ENCODE data around the gene SHB. TPM values are rescaled to one million over a fixed set of nuclear protein-coding genes. Genes with fewer than 3 reads are reported as not detected.

SHB gene
- total and polyA plus RNA-seq, 2 of the 8 experiments (the other 6 are each of a cell fraction or from before 2014, with no cell fraction given) = 4.1 to 12.6 TPM

GRCh38 chr9:37961351-37961750, 107.7 kb downstream of the SHB start:
- H2BK20ac ChIP-seq (ENCODE audit: low read length) = no peak overlapping the region
- no peaks in the 10 kb centered on the region for H3K36me3 ChIP-seq (ENCODE audit: control insufficient read depth in 2 of 4, insufficient read depth in 4 of 4, low read length in 3 of 4)
- 89% methylated on average over 3 of the region's 3 CpGs; no CpG with 5 or more reads in 1 of the 2 experiments for WGBS, 2 experiments (ENCODE audit: extremely low coverage in 1 of 2, insufficient coverage in 1 of 2, insufficient read length in 1 of 2, insufficient replicate concordance in 2 of 2, low coverage in 1 of 2, low lambda C conversion rate in 2 of 2, missing lambda C conversion rate in 1 of 2)
- TF ChIP-seq SP2 (IDR thresholded peaks at IDR 0.05; ENCODE audit: low read length) (no peak), CBX5 (IDR thresholded peaks at IDR 0.05; ENCODE audit: low read depth, low read length) (no peak), EP300 (IDR thresholded peaks at IDR 0.05; ENCODE audit: borderline replicate concordance in 1 of 2, low read depth in 2 of 2, low read length in 2 of 2) (no peak), TBP (IDR thresholded peaks at IDR 0.05; ENCODE audit: low read depth, low read length) (no peak), SAP30 (IDR thresholded peaks at IDR 0.05; ENCODE audit: insufficient read depth, insufficient replicate concordance, low read length) (no peak), CTCF (IDR thresholded peaks at IDR 0.05; ENCODE audit: control extremely low read depth in 1 of 3, insufficient read depth in 1 of 3, low read depth in 1 of 3, low read length in 3 of 3) (no peak), SP4 (IDR thresholded peaks at IDR 0.05; ENCODE audit: low read length) (no peak), RNF2 (IDR thresholded peaks at IDR 0.05; ENCODE audit: borderline replicate concordance, low read depth, low read length, missing control alignments, poor library complexity, severe bottlenecking) (no peak), RAD21 (IDR thresholded peaks at IDR 0.05 in 1 of 2, conservative IDR thresholded peaks at IDR 0.05 in 1 of 2; ENCODE audit: low read depth in 2 of 2, low read length in 2 of 2) (no peak), POLR2A (IDR thresholded peaks at IDR 0.05; ENCODE audit: control extremely low read depth in 1 of 2, low read depth in 2 of 2, low read length in 2 of 2) (no peak), YY1 (IDR thresholded peaks at IDR 0.05; ENCODE audit: low read depth, low read length) (no peak)

More at GRCh38 chr9:37961351-37961750, 107.7 kb downstream of the SHB start:
- DNase-seq (ENCODE audit: low read depth in 1 of 2, low spot score in 2 of 2) (no peak), FAIRE-seq (no peak)
- Histone ChIP-seq H3K9ac (replicated peaks in 1 of 4; ENCODE audit: extremely low read depth in 1 of 4, low read depth in 3 of 4, low read length in 3 of 4) (no peak overlapping the region), H2AK5ac (ENCODE audit: low read depth, low read length) (no peak overlapping the region), H4K8ac (ENCODE audit: extremely low read depth, insufficient read depth, low read length) (no peak overlapping the region), H2BK120ac (replicated peaks; ENCODE audit: low read depth, low read length) (no peak overlapping the region), H3K9me3 (ENCODE audit: insufficient read depth in 2 of 2, low read depth in 1 of 2, low read length in 1 of 2) (no peaks in the 10 kb centered on the region), H2BK15ac (ENCODE audit: low read length) (no peak overlapping the region), H3K27ac (ENCODE audit: low read depth, low read length) (no peak overlapping the region), H3K27me3 (replicated peaks in 1 of 4; ENCODE audit: control insufficient read depth in 3 of 4, extremely low read depth in 1 of 4, insufficient read depth in 3 of 4, low read length in 3 of 4) (no peaks in the 10 kb centered on the region), H3K4me3 (ENCODE audit: extremely low read depth in 1 of 4, insufficient read depth in 2 of 4, low read depth in 3 of 4, low read length in 4 of 4) (no peak overlapping the region), H3K14ac (ENCODE audit: insufficient read length) (no peak overlapping the region), H2BK12ac (ENCODE audit: low read depth, low read length) (no peak overlapping the region), H3K56ac (replicated peaks; ENCODE audit: insufficient read length, low read depth, low read length) (no peak overlapping the region), H4K91ac (replicated peaks; ENCODE audit: insufficient read length, low read length) (no peak overlapping the region), H3K4ac (replicated peaks; ENCODE audit: insufficient read length, low read depth, low read length) (no peak overlapping the region), H3K23me2 (ENCODE audit: low read depth, low read length) (no peaks in the 10 kb centered on the region), H3K18ac (ENCODE audit: extremely low read depth, low read length) (no peak overlapping the region), H4K5ac (ENCODE audit: insufficient read length, low read depth, low read length) (no peak overlapping the region), H3K79me2 (ENCODE audit: control insufficient read depth in 1 of 2, insufficient read depth in 2 of 2, low read length in 2 of 2) (no peaks in the 10 kb centered on the region), H3K4me1 (replicated peaks in 1 of 4; ENCODE audit: control insufficient read depth in 3 of 4, insufficient read depth in 4 of 4, low read length in 3 of 4) (peaks cover 0 to 3% (median 0%) of the 10 kb centered on the region in 4 experiments; a peak in 2 of 7 replicates), H4K20me1 (replicated peaks in 1 of 2; ENCODE audit: control insufficient read depth in 1 of 2, insufficient read depth in 2 of 2, low read length in 2 of 2) (peaks cover 3 to 4% of the 10 kb centered on the region in 2 experiments), H3K23ac (ENCODE audit: insufficient read length) (no peak overlapping the region), H2AFZ (ENCODE audit: low read length) (no peak overlapping the region), H3K79me1 (ENCODE audit: low read depth, low read length) (0 out of 2 replicates have a peak, but pooled peaks cover 3% of the 10 kb centered on the region), H3K4me2 (ENCODE audit: insufficient read depth in 1 of 2, low read depth in 2 of 2, low read length in 2 of 2) (no peak overlapping the region), H2BK5ac (ENCODE audit: low read depth, low read length) (no peak overlapping the region)
- ChIA-PET CTCF (ENCODE audit: partially characterized antibody) (interaction anchor here (0.5 to 1.8 kb wide), 9 partner anchors 10 to 439 kb away, joined by 3 to 4 read pairs (median 3); no protein-coding TSS in a partner anchor), POLR2A (ENCODE audit: partially characterized antibody) (interaction anchor here (1.5 kb wide), 1 partner anchor 11 kb away, joined by 3 read pairs; no protein-coding TSS in a partner anchor)
